Head of caudate nucleus (tissue), 42 donors: ENCODE measurements around the gene DNAH14.
"Not testable (repeated sequence)": the region's sequence is repeated elsewhere in the genome, so short reads cannot be mapped to it uniquely, and the experiment has no call there.

Experiments
- DNase-seq, 42 donors: peaks; one replicate each; pipeline versions ENCODE4 v3.0.0 to v3.0.0-alpha.2; 2020 to 2021; ENCODE audit warnings: mixed read lengths in 7 of 42
- intact Hi-C: fragments of 100-400 bp; cut with DNase I; formaldehyde crosslinking; loops from one replicate; pipeline ENCODE4 v1.15.0; 2022

Gene DNAH14

GRCh38 chr1:225119307-225119706, 189.8 kb downstream of the DNAH14 start:
- no peak for DNase-seq
- intact Hi-C loops, result no loop called here

- intact Hi-C loops, result no loop called here
- no peak for DNase-seq
Measured at GRCh38 chr1:225121095-225121494, 191.6 kb downstream of the DNAH14 start.

- intact Hi-C loops, result no loop called here
- no peak for DNase-seq
Measured at GRCh38 chr1:225131869-225132268, 202.4 kb downstream of the DNAH14 start.

- no peak for DNase-seq
- intact Hi-C loops, result no loop called here
Measured at GRCh38 chr1:225137976-225138375, 208.5 kb downstream of the DNAH14 start.

GRCh38 chr1:225143001-225143400, 213.5 kb downstream of the DNAH14 start:
- intact Hi-C loops, result no loop called here
- no peak for DNase-seq

GRCh38 chr1:225146478-225146877, 217.0 kb downstream of the DNAH14 start:
- DNase-seq, result peak in 3 of 42 donors; percentile 0 to 3 (median 2)
- intact Hi-C loops, result no loop called here

- intact Hi-C loops, result not testable (repeated sequence)
Measured at GRCh38 chr1:225147791-225148190, 218.3 kb downstream of the DNAH14 start.

GRCh38 chr1:225152061-225152460, 222.6 kb downstream of the DNAH14 start:
- no peak for DNase-seq
- intact Hi-C loops, result no loop called here

More at GRCh38 chr1:225147791-225148190, 218.3 kb downstream of the DNAH14 start:
- DNase-seq, result not testable (repeated sequence)

GRCh38 chr1:225155555-225155954, 226.1 kb downstream of the DNAH14 start:
- intact Hi-C loops, result no loop called here
- DNase-seq, result no peak

GRCh38 chr1:225156254-225156653, 226.8 kb downstream of the DNAH14 start:
- no peak for DNase-seq
- intact Hi-C loops, result no loop called here

- DNase-seq, result no peak
- intact Hi-C loops, result no loop called here
Measured at GRCh38 chr1:225158291-225158690, 228.8 kb downstream of the DNAH14 start.

GRCh38 chr1:225159793-225160192, 230.3 kb downstream of the DNAH14 start:
- DNase-seq, result no peak
- intact Hi-C loops, result no loop called here

- intact Hi-C loops, DNase-seq: not testable (repeated sequence)
Measured at GRCh38 chr1:225177409-225177808, 247.9 kb downstream of the DNAH14 start.

GRCh38 chr1:225179686-225180085, 250.2 kb downstream of the DNAH14 start:
- intact Hi-C loops, result no loop called here
- DNase-seq, result no peak

- DNase-seq, result no peak
- intact Hi-C loops, result no loop called here
Measured at GRCh38 chr1:225182716-225183115, 253.2 kb downstream of the DNAH14 start.

- intact Hi-C loops, result no loop called here
- no peak for DNase-seq
Measured at GRCh38 chr1:225191199-225191753, 261.8 kb downstream of the DNAH14 start.

- DNase-seq, result no peak
- intact Hi-C loops, result no loop called here
Measured at GRCh38 chr1:225201447-225201846, 272.0 kb downstream of the DNAH14 start.

- intact Hi-C loops, result no loop called here
- DNase-seq, result no peak
Measured at GRCh38 chr1:225207791-225208190, 278.3 kb downstream of the DNAH14 start.

GRCh38 chr1:225209153-225209552, 279.7 kb downstream of the DNAH14 start:
- intact Hi-C loops, result no loop called here

GRCh38 chr1:225210180-225210579, 280.7 kb downstream of the DNAH14 start:
- DNase-seq, intact Hi-C loops: not testable (repeated sequence)

More at GRCh38 chr1:225209153-225209552, 279.7 kb downstream of the DNAH14 start:
- no peak for DNase-seq

- DNase-seq, intact Hi-C loops: not testable (repeated sequence)
Measured at GRCh38 chr1:225211694-225212442, 282.4 kb downstream of the DNAH14 start.
